A673 (cell line): ENCODE results near the gene RAC2. TPM values are rescaled to one million over a fixed set of nuclear protein-coding genes. Genes with fewer than 3 reads are reported as not detected.

Source experiments
- BruUV-seq: library from RNA; stranded (reverse); fragments of 400-500 nt; replicated peaks from 2 replicates; lab custom pipeline; 2021; lab: Mats Ljungman, UMichigan
- CTCF ChIA-PET: fragments of 300-600 bp; sonication (Branson Sonifier 250); formaldehyde crosslinking; loops from one replicate; lab custom pipeline; 2022; ENCODE audit warnings: antibody characterized with exemption; lab: Charles Lee
- POLR2A ChIA-PET: fragments of 300-600 bp; sonication (Branson Sonifier 250); formaldehyde crosslinking; loops from one replicate; lab custom pipeline; 2022; ENCODE audit warnings: antibody characterized with exemption; ENCODE audit not compliant: low non-redundant PET; lab: Charles Lee
- DNase-seq: peaks from one replicate; pipeline ENCODE4 v3.0.0-alpha.2; 2015; ENCODE audit warnings: low spot score
- H3K27ac ChIP-seq: fragments of 200-600 bp; sonication (generic); 2 replicates; pipeline ENCODE4 v1.5.1; 2016; ENCODE audit warnings: mixed run types, low read depth, mild to moderate bottlenecking, mixed read lengths, antibody characterized with exemption, low read length; ENCODE audit not compliant: poor library complexity, severe bottlenecking
- H3K27me3 ChIP-seq: fragments of 200-600 bp; sonication (generic); replicated peaks from 2 replicates; pipeline ENCODE4 v1.6.1; 2017; ENCODE audit warnings: mixed run types, low read depth, mild to moderate bottlenecking, mixed read lengths, antibody characterized with exemption, low read length; ENCODE audit not compliant: insufficient read depth, poor library complexity
- H3K36me3 ChIP-seq: fragments of 200-600 bp; sonication (generic); 2 replicates; pipeline ENCODE4 v1.6.1; 2016; ENCODE audit warnings: mixed run types, mild to moderate bottlenecking, mixed read lengths, antibody characterized with exemption, low read length; ENCODE audit not compliant: insufficient read depth, poor library complexity, severe bottlenecking
- H3K4me1 ChIP-seq: fragments of 200-600 bp; sonication (generic); 2 replicates; pipeline ENCODE4 v1.6.1; 2017; ENCODE audit warnings: mixed run types, mild to moderate bottlenecking, mixed read lengths, antibody characterized with exemption, low read length; ENCODE audit not compliant: insufficient read depth, poor library complexity, severe bottlenecking
- H3K4me3 ChIP-seq: fragments of 200-600 bp; sonication (generic); 2 replicates; pipeline ENCODE4 v1.5.1; 2016; ENCODE audit warnings: low read depth, mixed run types, mild to moderate bottlenecking, mixed read lengths, low read length; ENCODE audit not compliant: poor library complexity, severe bottlenecking
- H3K9me3 ChIP-seq: fragments of 200-600 bp; sonication (generic); 2 replicates; pipeline ENCODE4 v1.6.1; 2016; ENCODE audit warnings: mixed run types, low read depth, mild to moderate bottlenecking, mixed read lengths, antibody characterized with exemption, low read length; ENCODE audit not compliant: poor library complexity, severe bottlenecking
- CTCF ChIP-seq: fragments of 300-800, 200-600 bp; sonication (generic); conservative IDR thresholded peaks from 2 replicates; pipeline ENCODE4 v1.5.1; 2017; ENCODE audit warnings: low read depth, mild to moderate bottlenecking, antibody characterized with exemption, low read length, moderate library complexity, mixed read lengths
- EZH2 ChIP-seq: fragments of 200-600 bp; sonication (generic); IDR thresholded peaks from 2 replicates; pipeline ENCODE4 v1.6.1; 2017; ENCODE audit warnings: borderline replicate concordance, low read depth, mild to moderate bottlenecking, mixed read lengths, antibody characterized with exemption, low read length; ENCODE audit not compliant: poor library complexity, severe bottlenecking
- intact Hi-C: fragments of 100-400 bp; cut with micrococcal nuclease; formaldehyde crosslinking; loops from one replicate; pipeline ENCODE4 v1.10.0; 2022; ENCODE audit not compliant: unreplicated experiment
- total RNA-seq: library from RNA; stranded (reverse); gene quantifications from 2 replicates; pipeline ENCODE4 v1.2.3, GENCODE V29; 2021

The RAC2 gene
- total RNA-seq, 1 experiment from 2014 or later, result 4.0 TPM

DNA sequence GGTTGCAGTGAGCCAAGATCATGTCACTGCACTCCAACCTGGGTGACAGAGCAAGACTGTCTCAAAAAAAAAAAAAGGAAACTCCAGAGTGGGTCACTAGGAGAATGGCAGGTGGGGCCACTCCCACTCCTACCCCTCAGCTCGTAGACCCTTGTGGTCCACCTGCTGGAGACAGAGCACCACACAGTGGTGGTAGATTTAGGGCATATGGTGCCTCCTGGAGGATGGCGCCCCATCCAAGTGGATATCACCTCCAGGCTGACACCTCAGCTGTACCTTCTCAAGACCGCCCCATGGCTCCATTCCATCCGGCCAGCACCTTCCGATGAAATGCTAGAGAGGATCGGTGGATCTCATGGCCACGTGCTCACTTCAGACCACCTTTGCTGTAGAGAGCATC is 44.5 kb upstream of the RAC2 start:
- CTCF ChIA-PET, result no interaction called here
- no peaks in the 10 kb centered on the region for H3K27me3 ChIP-seq
- H3K4me1 ChIP-seq, result no peaks in the 10 kb centered on the region
- no peak overlapping the region for H3K4me3 ChIP-seq
- H3K36me3 ChIP-seq, result no peaks in the 10 kb centered on the region
- DNase-seq, result no peak
- intact Hi-C loops, result no loop called here
- H3K9me3 ChIP-seq, result no peaks in the 10 kb centered on the region
- no peak for TF ChIP-seq CTCF
- no peak for TF ChIP-seq EZH2
- POLR2A ChIA-PET, result no interaction called here
- BruUV-seq, result no TSS peak
- H3K27ac ChIP-seq, result no peak overlapping the region

DNA sequence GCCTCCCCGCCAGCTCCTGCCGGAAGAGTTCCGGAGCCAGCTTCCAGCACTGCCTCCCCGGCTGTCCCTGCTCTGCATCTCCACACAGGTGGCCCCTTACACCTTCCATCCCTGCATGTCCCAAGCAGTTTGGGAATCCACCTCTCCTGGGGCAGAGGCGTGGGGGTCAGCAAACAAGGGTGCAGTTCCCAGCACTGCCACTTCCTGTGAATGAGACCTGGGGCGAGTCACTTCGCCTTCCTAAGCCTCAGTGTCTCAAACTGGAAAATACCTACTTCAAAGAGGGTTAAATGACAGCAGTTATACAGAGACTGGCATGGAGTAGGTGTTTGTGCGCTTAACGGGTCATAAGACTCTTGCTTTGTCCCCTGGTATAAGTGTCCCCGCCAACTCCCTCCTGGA is 43.5 kb upstream of the RAC2 start:
- no peak overlapping the region for H3K4me3 ChIP-seq
- ChIA-PET CTCF (no interaction called here), POLR2A (no interaction called here)
- H3K9me3 ChIP-seq, result no peaks in the 10 kb centered on the region
- intact Hi-C loops, result no loop called here
- BruUV-seq, result no TSS peak
- no peaks in the 10 kb centered on the region for H3K27me3 ChIP-seq
- no peaks in the 10 kb centered on the region for H3K36me3 ChIP-seq
- TF ChIP-seq EZH2 (no peak), CTCF (no peak)
- DNase-seq, result no peak
- H3K4me1 ChIP-seq, result no peaks in the 10 kb centered on the region
- H3K27ac ChIP-seq, result no peak overlapping the region

DNA sequence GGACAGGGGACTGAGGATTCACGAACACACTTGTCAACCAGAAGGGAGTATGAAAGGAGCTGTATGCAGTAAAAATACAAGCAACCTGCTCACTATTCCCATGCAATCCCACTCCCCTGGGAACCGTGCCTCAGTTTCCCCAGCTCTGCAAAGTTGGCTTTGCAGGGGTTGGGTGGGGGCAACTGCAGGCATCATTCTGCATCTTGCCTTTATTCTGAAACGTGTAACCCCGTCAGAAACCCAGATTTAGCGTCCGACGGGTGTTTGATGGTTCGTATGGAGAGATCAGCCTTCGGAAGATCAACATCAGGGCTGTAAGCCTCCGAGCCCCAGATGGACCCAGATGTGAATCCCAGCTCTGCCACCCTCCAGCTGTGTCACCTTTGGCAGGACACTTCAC is 41.9 kb upstream of the RAC2 start:
- H3K27ac ChIP-seq, result no peak overlapping the region
- H3K4me1 ChIP-seq, result no peaks in the 10 kb centered on the region
- BruUV-seq, result no TSS peak
- TF ChIP-seq CTCF, result no peak
- ChIA-PET POLR2A (no interaction called here), CTCF (no interaction called here)
- no peak overlapping the region for H3K4me3 ChIP-seq
- no peak for DNase-seq
- H3K9me3 ChIP-seq, result no peaks in the 10 kb centered on the region
- no peaks in the 10 kb centered on the region for H3K27me3 ChIP-seq
- no peaks in the 10 kb centered on the region for H3K36me3 ChIP-seq
- intact Hi-C loops, result no loop called here
